Measurements from ENCODE around the gene CST8. TPM values are rescaled to one million over a fixed set of nuclear protein-coding genes. Genes with fewer than 3 reads are reported as not detected.

CST8 gene
- total RNA-seq, 1 experiment from 2014 or later: not detected

DNA sequence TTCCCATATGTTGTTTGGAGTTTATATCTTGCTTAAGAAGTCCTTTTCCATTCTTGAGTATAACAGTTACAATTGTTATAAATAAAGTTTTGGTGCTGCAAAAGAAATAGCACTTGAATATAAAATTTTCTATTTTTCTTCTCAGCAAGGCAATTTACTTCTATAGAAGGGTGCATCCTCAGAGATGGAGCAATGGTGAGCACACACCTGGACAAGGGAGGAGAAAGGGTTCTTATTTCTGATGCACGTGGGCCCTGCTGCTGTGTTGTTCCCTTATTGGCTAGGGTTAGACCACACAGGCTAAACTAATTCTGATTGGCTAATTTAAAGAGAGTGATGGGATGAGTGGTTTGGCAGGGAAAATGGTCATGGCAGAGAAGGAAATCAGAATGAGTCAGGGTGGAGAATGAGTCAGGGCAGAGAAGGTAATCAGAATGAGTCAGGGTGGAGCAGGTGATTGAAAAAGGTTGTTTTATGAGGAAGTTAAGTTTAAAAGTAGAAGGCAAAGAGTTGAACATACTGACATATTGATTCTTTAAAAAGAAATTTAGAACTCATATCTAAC is 38.0 kb downstream of the CST8 start:
- H3K27me3 ChIP-seq (ENCODE audit: control insufficient read depth, insufficient read depth, low read length): no peaks in the 10 kb centered on the region
- ChIA-PET POLR2A (no interaction called here), CTCF (no interaction called here)
- in situ Hi-C loops (cut with HindIII; ENCODE audit: low pct_unique_long_range_greater_than_20kb, low sequenced_read_pairs) (no loop called here), intact Hi-C loops (cut with micrococcal nuclease; ENCODE audit: unreplicated experiment) (no loop called here)
- DNase-seq (ENCODE audit: low read depth, low spot score): no peak
- BruUV-seq (replicated peaks): no TSS peak
- no peaks in the 10 kb centered on the region for H3K4me1 ChIP-seq (ENCODE audit: control insufficient read depth, insufficient read depth, low read length)
- no peak for ATAC-seq
- no peak overlapping the region for H3K27ac ChIP-seq (ENCODE audit: low read length)
- H3K9me3 ChIP-seq (ENCODE audit: control insufficient read depth, insufficient read depth, low read depth, low read length): no peaks in the 10 kb centered on the region
- H3K36me3 ChIP-seq (ENCODE audit: control insufficient read depth, insufficient read depth, low read length): no peaks in the 10 kb centered on the region
- no peak overlapping the region for H3K4me3 ChIP-seq (ENCODE audit: low read depth in 2 of 2, low read length in 2 of 2)
- TF ChIP-seq, protein P1, sequence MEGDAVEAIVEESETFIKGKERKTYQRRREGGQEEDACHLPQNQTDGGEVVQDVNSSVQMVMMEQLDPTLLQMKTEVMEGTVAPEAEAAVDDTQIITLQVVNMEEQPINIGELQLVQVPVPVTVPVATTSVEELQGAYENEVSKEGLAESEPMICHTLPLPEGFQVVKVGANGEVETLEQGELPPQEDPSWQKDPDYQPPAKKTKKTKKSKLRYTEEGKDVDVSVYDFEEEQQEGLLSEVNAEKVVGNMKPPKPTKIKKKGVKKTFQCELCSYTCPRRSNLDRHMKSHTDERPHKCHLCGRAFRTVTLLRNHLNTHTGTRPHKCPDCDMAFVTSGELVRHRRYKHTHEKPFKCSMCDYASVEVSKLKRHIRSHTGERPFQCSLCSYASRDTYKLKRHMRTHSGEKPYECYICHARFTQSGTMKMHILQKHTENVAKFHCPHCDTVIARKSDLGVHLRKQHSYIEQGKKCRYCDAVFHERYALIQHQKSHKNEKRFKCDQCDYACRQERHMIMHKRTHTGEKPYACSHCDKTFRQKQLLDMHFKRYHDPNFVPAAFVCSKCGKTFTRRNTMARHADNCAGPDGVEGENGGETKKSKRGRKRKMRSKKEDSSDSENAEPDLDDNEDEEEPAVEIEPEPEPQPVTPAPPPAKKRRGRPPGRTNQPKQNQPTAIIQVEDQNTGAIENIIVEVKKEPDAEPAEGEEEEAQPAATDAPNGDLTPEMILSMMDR (IDR thresholded peaks at IDR 0.05): no peak
- TF ChIP-seq POLR2AphosphoS5 (IDR thresholded peaks at IDR 0.05; ENCODE audit: low read depth, low read length): no peak
- TF ChIP-seq, protein P2, sequence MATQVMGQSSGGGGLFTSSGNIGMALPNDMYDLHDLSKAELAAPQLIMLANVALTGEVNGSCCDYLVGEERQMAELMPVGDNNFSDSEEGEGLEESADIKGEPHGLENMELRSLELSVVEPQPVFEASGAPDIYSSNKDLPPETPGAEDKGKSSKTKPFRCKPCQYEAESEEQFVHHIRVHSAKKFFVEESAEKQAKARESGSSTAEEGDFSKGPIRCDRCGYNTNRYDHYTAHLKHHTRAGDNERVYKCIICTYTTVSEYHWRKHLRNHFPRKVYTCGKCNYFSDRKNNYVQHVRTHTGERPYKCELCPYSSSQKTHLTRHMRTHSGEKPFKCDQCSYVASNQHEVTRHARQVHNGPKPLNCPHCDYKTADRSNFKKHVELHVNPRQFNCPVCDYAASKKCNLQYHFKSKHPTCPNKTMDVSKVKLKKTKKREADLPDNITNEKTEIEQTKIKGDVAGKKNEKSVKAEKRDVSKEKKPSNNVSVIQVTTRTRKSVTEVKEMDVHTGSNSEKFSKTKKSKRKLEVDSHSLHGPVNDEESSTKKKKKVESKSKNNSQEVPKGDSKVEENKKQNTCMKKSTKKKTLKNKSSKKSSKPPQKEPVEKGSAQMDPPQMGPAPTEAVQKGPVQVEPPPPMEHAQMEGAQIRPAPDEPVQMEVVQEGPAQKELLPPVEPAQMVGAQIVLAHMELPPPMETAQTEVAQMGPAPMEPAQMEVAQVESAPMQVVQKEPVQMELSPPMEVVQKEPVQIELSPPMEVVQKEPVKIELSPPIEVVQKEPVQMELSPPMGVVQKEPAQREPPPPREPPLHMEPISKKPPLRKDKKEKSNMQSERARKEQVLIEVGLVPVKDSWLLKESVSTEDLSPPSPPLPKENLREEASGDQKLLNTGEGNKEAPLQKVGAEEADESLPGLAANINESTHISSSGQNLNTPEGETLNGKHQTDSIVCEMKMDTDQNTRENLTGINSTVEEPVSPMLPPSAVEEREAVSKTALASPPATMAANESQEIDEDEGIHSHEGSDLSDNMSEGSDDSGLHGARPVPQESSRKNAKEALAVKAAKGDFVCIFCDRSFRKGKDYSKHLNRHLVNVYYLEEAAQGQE (IDR thresholded peaks at IDR 0.05; ENCODE audit: insufficient read depth in 1 of 2, low read depth in 2 of 2, low read length in 1 of 2): no peak
- no peak for TF ChIP-seq TCF7L2 (IDR thresholded peaks at IDR 0.05; ENCODE audit: low read depth, low read length)
- TF ChIP-seq SIN3A (IDR thresholded peaks at IDR 0.05; ENCODE audit: borderline replicate concordance, insufficient read depth, low read depth, low read length): no peak

DNA sequence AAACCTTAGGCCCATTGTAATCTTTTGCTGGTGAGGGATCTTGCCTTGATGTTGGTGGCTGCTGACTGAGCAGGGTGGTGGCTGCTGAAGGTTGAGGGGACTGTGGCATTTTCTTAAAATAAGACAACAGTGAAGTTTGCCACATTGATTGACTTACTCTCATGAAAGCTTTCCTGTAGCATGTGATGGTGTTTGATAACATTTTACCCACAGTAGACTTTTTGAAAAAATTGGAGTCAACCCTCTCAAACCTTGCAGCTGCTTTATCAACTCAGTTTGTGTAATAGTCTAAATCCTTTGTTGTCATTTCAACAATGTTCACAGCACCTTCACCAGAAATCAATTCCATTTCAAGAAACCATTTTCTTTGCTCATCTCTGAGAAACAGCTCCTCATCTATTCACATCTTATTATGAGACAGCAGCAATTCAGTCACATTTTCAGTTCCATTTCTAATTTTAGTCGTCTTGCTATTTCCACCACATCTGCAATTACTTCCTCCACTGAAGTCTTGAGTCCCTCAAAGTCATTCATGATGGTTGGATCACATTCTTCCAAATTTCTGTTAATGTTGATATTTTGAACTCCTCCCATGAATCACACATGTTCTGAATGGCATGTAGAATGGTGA is 40.1 kb downstream of the CST8 start:
- ATAC-seq (no peak), DNase-seq (ENCODE audit: low read depth, low spot score) (no peak)
- Histone ChIP-seq H3K27me3 (ENCODE audit: control insufficient read depth, insufficient read depth, low read length) (no peaks in the 10 kb centered on the region), H3K4me1 (ENCODE audit: control insufficient read depth, insufficient read depth, low read length) (no peaks in the 10 kb centered on the region), H3K36me3 (ENCODE audit: control insufficient read depth, insufficient read depth, low read length) (no peaks in the 10 kb centered on the region), H3K9me3 (ENCODE audit: control insufficient read depth, insufficient read depth, low read depth, low read length) (no peaks in the 10 kb centered on the region), H3K4me3 (ENCODE audit: low read depth in 2 of 2, low read length in 2 of 2) (no peak overlapping the region), H3K27ac (ENCODE audit: low read length) (no peak overlapping the region)
- TF ChIP-seq, protein P2 (IDR thresholded peaks at IDR 0.05; ENCODE audit: insufficient read depth in 1 of 2, low read depth in 2 of 2, low read length in 1 of 2): no peak
- TF ChIP-seq SIN3A (IDR thresholded peaks at IDR 0.05; ENCODE audit: borderline replicate concordance, insufficient read depth, low read depth, low read length) (no peak), TCF7L2 (IDR thresholded peaks at IDR 0.05; ENCODE audit: low read depth, low read length) (no peak), POLR2AphosphoS5 (IDR thresholded peaks at IDR 0.05; ENCODE audit: low read depth, low read length) (no peak)
- TF ChIP-seq, protein P1 (IDR thresholded peaks at IDR 0.05): no peak
- no TSS peak for BruUV-seq (replicated peaks)
- intact Hi-C loops (cut with micrococcal nuclease; ENCODE audit: unreplicated experiment) (no loop called here), in situ Hi-C loops (cut with HindIII; ENCODE audit: low pct_unique_long_range_greater_than_20kb, low sequenced_read_pairs) (no loop called here)
- ChIA-PET POLR2A (no interaction called here), CTCF (no interaction called here)

All from Panc1 (cell line).